MCF 10A (cell line): ENCODE results near the gene GPC5. TPM values are rescaled to one million over a fixed set of nuclear protein-coding genes. Genes with fewer than 3 reads are reported as not detected.
A peak's percentile ranks its signal among the peaks of the same experiment; 100 is the strongest.

Source experiments
- BruUV-seq: library from RNA; stranded (reverse); fragments of 400-500 nt; replicated peaks from 2 replicates; lab custom pipeline; 2021; lab: Mats Ljungman, UMichigan
- CTCF ChIA-PET: fragments of 300-600 bp; sonication (Branson Sonifier 250); formaldehyde crosslinking; extraction: SDS; loops from one replicate; lab custom pipeline; 2021; ENCODE audit warnings: antibody characterized with exemption, inconsistent platforms; lab: Yijun Ruan, JAX
- POLR2A ChIA-PET: fragments of 300-600, 350-650 bp; sonication (Branson Sonifier 250); formaldehyde crosslinking; extraction: SDS; loops from one replicate; lab custom pipeline; 2020; ENCODE audit warnings: antibody characterized with exemption, inconsistent platforms; lab: Yijun Ruan, JAX
- DNase-seq: peaks from one replicate; pipeline ENCODE4 v3.0.0-alpha.2; 2018; ENCODE audit not compliant: unreplicated experiment
- H3K27ac Mint-ChIP-seq: one replicate; pipeline ENCODE4 v1.8.0; 2022; ENCODE audit warnings: mild to moderate bottlenecking, low read depth, mixed read lengths; ENCODE audit not compliant: unreplicated experiment
- H3K27me3 Mint-ChIP-seq: one replicate; pipeline ENCODE4 v1.8.0; 2022; ENCODE audit warnings: mixed read lengths; ENCODE audit not compliant: insufficient read depth, unreplicated experiment
- H3K36me3 Mint-ChIP-seq: one replicate; pipeline ENCODE4 v1.8.0; 2022; ENCODE audit warnings: mild to moderate bottlenecking, moderate library complexity, mixed read lengths; ENCODE audit not compliant: insufficient read depth, unreplicated experiment
- H3K4me1 Mint-ChIP-seq: one replicate; pipeline ENCODE4 v1.8.0; 2022; ENCODE audit warnings: mixed read lengths; ENCODE audit not compliant: insufficient read depth, unreplicated experiment
- H3K4me3 Mint-ChIP-seq: one replicate; pipeline ENCODE4 v1.8.0; 2022; ENCODE audit warnings: mild to moderate bottlenecking, moderate library complexity, mixed read lengths; ENCODE audit not compliant: unreplicated experiment
- H3K9me3 Mint-ChIP-seq: one replicate; pipeline ENCODE4 v1.8.0; 2022; ENCODE audit warnings: mixed read lengths; ENCODE audit not compliant: unreplicated experiment
- intact Hi-C: fragments of 100-400 bp; cut with micrococcal nuclease; formaldehyde crosslinking; loops from 2 replicates; pipeline ENCODE4 v1.14.1; 2022
- total RNA-seq: library from RNA; stranded (reverse); gene quantifications from 2 replicates; pipeline ENCODE4 v1.2.3, GENCODE V29; 2022
- TF ChIP-seq, protein P1 (sequence below): fragments of 200-600 bp; IDR thresholded peaks from one replicate; pipeline ENCODE4 v1.8.0; 2022; ENCODE audit warnings: antibody characterized with exemption, mild to moderate bottlenecking; ENCODE audit not compliant: unreplicated experiment

Gene GPC5
- total RNA-seq, 1 experiment from 2014 or later = not detected

GRCh38 chr13:92806215-92806614, 1407.8 kb downstream of the GPC5 start:
- ChIA-PET CTCF (interaction anchor here (0.9 kb wide), 1 partner anchor 21 kb away, joined by 4 read pairs; no protein-coding TSS in a partner anchor), POLR2A (interaction anchor here (1.0 to 2.0 kb wide), 4 partner anchors 9 to 33 kb away, joined by 3 to 7 read pairs (median 4); no protein-coding TSS in a partner anchor)
- DNase-seq = peak; percentile 33
- no peaks in the 10 kb centered on the region for H3K36me3 Mint-ChIP-seq
- peaks cover 15% of the 10 kb centered on the region for H3K4me1 Mint-ChIP-seq
- no peaks in the 10 kb centered on the region for H3K9me3 Mint-ChIP-seq
- peak overlapping the region; percentile 63 for H3K4me3 Mint-ChIP-seq
- intact Hi-C loops = no loop called here
- H3K27me3 Mint-ChIP-seq = no peaks in the 10 kb centered on the region
- TF ChIP-seq, protein P1, sequence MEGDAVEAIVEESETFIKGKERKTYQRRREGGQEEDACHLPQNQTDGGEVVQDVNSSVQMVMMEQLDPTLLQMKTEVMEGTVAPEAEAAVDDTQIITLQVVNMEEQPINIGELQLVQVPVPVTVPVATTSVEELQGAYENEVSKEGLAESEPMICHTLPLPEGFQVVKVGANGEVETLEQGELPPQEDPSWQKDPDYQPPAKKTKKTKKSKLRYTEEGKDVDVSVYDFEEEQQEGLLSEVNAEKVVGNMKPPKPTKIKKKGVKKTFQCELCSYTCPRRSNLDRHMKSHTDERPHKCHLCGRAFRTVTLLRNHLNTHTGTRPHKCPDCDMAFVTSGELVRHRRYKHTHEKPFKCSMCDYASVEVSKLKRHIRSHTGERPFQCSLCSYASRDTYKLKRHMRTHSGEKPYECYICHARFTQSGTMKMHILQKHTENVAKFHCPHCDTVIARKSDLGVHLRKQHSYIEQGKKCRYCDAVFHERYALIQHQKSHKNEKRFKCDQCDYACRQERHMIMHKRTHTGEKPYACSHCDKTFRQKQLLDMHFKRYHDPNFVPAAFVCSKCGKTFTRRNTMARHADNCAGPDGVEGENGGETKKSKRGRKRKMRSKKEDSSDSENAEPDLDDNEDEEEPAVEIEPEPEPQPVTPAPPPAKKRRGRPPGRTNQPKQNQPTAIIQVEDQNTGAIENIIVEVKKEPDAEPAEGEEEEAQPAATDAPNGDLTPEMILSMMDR = no peak
- BruUV-seq = no TSS peak
- peak overlapping the region; percentile 73 for H3K27ac Mint-ChIP-seq

- BruUV-seq = no TSS peak
- TF ChIP-seq, protein P1 = no peak
- peaks cover 15% of the 10 kb centered on the region for H3K4me1 Mint-ChIP-seq
- no peak overlapping the region for H3K27ac Mint-ChIP-seq
- no peak for DNase-seq
- POLR2A ChIA-PET = interaction anchor here (1.6 to 2.0 kb wide), 2 partner anchors 10 to 12 kb away, joined by 3 to 7 read pairs; no protein-coding TSS in a partner anchor
- no peaks in the 10 kb centered on the region for H3K27me3 Mint-ChIP-seq
- CTCF ChIA-PET = interaction anchor here (0.7 kb wide), 1 partner anchor 10 kb away, joined by 3 read pairs; no protein-coding TSS in a partner anchor
- no peak overlapping the region for H3K4me3 Mint-ChIP-seq
- no peaks in the 10 kb centered on the region for H3K9me3 Mint-ChIP-seq
- no peaks in the 10 kb centered on the region for H3K36me3 Mint-ChIP-seq
- intact Hi-C loops = no loop called here
These were observed 1408.9 kb downstream of the GPC5 start for GRCh38 chr13:92807353-92807752.

DNA sequence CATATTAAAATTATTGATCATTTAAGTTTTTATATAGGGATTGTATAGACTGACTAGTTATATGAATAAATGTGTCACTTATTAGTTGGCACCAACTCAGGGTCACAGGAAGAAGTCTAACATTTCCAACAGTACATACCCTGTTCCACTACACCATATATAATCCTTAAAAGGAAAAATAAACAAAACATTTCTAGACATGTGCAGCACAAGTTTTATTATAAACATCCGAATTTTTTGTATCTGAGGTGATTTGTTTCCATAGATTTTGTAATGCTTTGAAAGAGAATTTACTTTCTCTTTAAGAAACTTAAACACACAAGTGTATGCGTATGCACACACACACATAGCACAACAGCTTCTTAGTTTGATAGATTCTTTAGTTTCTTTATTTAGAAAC, 1409.5 kb downstream of the GPC5 start:
- Mint-ChIP-seq H3K4me1 (peaks cover 15% of the 10 kb centered on the region), H3K4me3 (no peak overlapping the region), H3K36me3 (no peaks in the 10 kb centered on the region), H3K27ac (no peak overlapping the region), H3K9me3 (no peaks in the 10 kb centered on the region), H3K27me3 (no peaks in the 10 kb centered on the region)
- no peak for DNase-seq
- intact Hi-C loops = no loop called here
- ChIA-PET CTCF (no interaction called here), POLR2A (interaction anchor here (0.7 kb wide), 1 partner anchor 12 kb away, joined by 3 read pairs; no protein-coding TSS in a partner anchor)
- no TSS peak for BruUV-seq
- TF ChIP-seq, protein P1 = no peak

DNA sequence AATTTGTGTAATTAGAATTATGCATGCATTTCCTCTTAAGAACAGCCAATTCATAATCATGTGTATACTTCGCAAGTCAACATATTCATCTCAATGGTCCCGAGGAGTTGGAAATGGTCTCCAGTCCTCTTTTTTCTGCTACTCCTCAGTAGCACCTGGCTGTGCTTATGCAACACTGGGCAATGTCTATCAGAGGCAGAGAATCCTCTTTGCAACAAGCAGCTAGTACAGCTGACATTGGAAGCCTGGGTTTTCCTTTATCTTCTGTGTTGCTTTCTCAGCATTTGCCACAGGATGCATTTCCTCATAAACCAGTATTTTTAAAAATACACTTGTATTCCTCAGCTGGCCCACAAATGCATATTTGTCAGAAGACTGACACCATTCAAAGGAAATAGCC, 1422.9 kb downstream of the GPC5 start:
- CTCF ChIA-PET = no interaction called here
- Mint-ChIP-seq H3K4me3 (no peak overlapping the region), H3K9me3 (peaks cover 14% of the 10 kb centered on the region), H3K27ac (no peak overlapping the region), H3K36me3 (no peaks in the 10 kb centered on the region), H3K27me3 (no peaks in the 10 kb centered on the region), H3K4me1 (no peaks in the 10 kb centered on the region)
- BruUV-seq = no TSS peak
- intact Hi-C loops = no loop called here
- TF ChIP-seq, protein P1 = no peak
- POLR2A ChIA-PET = no interaction called here
- no peak for DNase-seq
